Measurements from ENCODE around the gene ZNF263.

Gene ZNF263

GRCh38 chr16:3282730-3283542, at the start of gene ZNF263:
TSS of gene ZNF263 (plus strand) at chr16:3283491. CDS start at chr16:3283819, 328 bp downstream.
- DNase-seq = peak; percentile 97 to 98

DNA sequence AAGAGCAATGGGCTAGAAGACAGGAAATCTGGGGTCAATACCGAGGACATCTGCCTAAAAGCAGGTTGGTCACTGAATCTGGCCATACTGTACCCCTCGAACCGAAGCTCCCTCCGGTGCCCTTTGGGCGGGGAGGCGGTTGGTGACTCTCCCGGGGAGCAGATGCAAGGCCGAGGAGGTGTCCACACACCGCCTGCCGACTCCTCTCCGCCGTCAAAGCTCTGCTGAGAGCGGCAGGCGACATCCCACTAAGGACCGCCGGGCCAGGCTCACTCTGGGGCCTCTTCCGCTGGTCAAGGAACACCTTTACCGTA, 48.8 kb upstream of the ZNF263 start:
- DNase-seq = no peak

DNA sequence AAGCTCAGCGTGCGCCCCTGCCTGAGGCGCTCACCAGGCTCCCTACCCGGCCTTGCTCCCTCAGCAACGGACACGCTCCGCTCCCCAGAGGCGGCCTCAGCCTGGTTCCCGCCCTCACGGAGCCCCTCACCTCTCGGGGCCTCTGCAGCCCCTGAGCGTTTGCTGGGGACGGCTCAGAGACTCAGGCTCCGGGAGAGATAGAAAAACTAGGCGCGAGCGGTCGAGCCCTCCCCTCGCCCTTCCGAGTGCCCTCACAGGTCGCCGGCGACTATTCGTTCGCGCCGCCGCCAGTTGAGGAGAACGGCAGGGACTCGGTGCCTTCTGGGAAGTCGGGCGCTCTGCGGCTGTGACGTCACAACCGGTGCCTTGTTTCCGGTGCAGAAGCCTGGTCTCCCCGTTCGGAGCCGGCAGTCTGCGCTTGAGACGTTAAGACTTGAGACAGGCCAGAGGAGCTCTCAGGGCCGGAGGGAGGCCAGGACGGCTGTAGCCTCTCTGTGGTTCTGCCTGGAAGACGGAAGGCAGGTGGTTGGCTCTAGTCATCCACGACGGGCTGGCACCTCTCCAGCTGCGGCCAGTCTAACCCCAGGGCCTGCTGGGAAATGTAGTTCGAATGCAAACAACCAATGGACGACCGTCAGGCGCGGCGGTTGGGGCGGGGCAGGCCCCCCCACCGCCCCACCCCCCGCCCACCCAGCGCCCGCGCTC, 48.3 kb upstream of the ZNF263 start, which contains the start of gene ZNF200:
TSS of gene ZNF200 (minus strand) at position 302 of the 705 bp plus-strand sequence. CDS start 1,403 bp downstream, outside the sequence.
- peak; percentile 95 to 97 for DNase-seq

- no peak for DNase-seq
Observed at GRCh38 chr16:3235856-3236669, 47.2 kb upstream of the ZNF263 start.

GRCh38 chr16:3241761-3242160, 41.5 kb upstream of the ZNF263 start:
- no peak for DNase-seq

DNA sequence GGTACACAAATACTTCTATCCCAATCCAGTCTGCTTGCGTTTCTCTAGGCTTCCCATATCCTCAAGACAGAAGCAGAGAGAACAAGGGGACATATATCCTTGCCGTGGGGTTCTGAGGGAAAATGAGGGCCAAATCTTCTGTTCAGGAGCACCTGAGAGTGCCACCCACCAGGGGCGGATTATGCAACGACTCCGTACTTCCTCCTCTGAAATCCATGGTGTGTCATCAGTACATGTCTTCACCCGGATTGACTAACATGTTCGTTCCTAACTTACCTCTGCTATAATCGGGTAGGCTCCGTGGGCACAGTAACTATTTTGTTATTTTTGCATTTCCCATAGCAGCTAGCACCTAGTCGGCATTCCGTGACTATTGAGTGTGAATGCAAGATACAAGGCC, 40.6 kb upstream of the ZNF263 start:
- DNase-seq = no peak

DNA sequence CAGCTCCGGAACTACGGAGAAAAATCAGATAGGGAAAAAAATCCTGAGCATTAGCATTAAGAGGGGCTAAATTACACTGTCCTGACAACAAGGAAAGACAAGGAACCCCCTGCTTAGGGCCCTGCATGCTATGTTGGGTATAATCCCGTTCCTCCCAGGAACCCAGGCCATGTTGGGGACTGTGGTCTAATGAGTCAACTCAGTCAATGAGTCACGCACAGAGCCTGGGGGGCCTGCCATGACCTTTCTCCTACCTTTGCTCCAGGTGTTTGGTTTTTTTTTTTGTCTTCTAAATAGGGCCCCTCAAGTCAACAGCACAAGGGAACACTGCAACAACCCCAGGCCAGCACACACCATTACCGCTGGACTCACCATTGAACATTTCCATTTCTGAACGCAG, 39.4 kb upstream of the ZNF263 start:
- no peak for DNase-seq

GRCh38 chr16:3246002-3246401, 37.3 kb upstream of the ZNF263 start:
- no peak for DNase-seq

- no peak for DNase-seq
Observed at GRCh38 chr16:3246876-3247275, 36.4 kb upstream of the ZNF263 start.

DNA sequence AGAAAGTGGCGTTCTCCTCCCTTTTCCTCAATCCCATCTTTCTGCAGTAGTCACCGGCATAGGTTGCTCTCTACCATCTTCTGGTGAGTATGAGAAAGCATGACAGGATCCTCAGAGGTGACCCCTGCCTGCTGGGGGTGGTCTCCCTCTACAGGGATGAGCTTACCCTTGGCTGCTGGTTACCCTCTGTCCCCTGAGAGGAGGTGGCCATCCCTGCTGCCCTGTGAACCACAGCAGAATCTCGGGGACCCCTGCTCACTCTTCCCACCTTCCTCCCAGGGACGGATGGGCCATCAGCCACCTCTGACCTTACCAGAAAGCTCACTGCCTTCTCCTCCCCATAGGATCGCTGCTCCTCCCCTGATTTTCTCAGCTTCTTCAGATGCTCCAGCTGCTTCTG, 34.7 kb upstream of the ZNF263 start:
- DNase-seq = no peak

- no peak for DNase-seq
Observed at GRCh38 chr16:3249020-3249419, 34.3 kb upstream of the ZNF263 start.

GRCh38 chr16:3249451-3249850, 33.8 kb upstream of the ZNF263 start:
- no peak for DNase-seq

DNA sequence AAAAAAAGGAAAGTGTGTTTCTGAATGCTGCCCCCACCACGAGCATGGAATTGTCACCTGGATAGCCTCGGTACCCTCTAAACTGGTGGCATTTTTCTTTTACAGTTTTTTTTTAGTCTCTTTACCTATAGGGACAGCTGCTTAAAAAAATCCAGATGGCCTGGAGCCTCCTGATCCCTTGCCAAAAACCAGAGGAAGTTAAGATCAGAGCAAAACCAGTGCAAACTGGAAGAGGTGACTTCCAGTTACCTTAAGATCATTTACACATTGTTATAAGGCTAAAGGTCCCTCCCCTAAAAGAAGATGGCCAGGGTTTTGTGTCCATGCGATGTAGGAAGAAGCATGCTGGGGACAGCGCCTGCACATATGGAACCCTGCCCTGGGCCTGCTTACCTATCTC, 30.3 kb upstream of the ZNF263 start:
- no peak for DNase-seq

GRCh38 chr16:3254309-3254708, 29.0 kb upstream of the ZNF263 start:
- DNase-seq = no peak

DNA sequence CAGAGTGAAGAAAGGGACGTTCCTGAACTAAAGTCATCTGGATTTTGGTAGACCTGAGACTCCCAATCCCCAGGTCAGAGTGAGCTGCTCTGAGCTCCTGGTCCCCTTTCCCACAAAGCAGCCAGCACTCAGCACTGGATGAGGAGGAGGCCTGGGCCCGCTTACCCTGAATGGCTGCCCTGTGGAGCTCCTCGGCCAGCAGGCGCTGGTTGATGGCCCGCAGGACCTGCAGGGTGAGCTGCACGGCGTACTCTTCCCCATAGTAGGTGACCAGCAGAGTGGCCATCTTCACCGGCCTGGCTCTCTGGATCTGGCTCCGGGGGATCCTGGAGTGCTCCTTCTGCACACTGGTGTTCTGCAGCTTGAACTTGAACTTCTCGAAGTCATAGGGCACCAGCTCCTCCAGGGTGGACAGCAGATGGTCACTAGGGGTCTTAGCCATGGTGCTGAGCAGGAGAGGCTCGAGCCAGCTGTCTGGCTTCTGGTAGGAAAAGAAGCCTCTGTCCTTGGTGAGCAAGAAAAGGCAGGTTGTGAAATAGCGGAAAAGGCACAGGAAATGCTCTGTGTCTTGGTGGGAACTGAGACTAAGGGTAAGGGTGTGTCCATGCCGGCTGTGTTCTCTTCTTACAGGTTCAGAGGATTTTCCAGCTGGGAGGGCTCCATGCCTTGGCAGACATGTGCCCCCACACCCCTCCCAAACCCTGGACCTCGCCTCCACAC, 27.0 kb upstream of the ZNF263 start, which contains the start of gene MEFV:
TSS of gene MEFV (minus strand) at position 488 of the 720 bp plus-strand sequence. CDS start at position 442, 46 bp downstream.
- DNase-seq = no peak

DNA sequence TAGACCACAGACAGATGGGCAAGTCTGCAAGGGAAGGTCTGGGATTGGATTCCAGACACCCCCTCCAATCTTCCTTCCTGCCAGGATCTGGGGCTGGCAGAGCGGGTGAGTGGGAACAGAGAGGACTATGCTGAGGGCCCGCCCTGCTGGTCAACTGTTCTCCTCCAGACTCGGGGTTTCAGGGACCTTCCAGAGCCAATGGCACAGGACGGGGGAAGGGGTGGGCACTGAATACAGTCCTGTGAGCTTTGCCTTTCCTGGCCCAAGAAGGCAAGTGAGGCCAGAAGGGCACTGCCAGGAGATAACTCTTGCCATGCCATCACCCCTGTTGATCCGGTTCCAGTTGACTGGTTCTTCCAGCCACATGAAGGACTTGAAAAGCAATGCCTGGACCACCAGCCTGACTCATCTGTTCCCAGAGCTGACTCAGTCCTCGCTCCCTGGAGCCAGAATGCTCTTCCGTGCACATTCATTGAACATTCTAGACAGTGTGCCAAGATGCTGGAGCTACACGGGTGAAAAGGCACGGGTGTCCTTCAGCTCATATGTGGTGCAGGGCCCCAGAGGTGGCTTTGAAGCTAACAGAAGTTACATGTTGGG, 26.3 kb upstream of the ZNF263 start:
- no peak for DNase-seq

- DNase-seq = no peak
Observed at GRCh38 chr16:3259836-3260235, 23.5 kb upstream of the ZNF263 start.

- no peak for DNase-seq
Observed at GRCh38 chr16:3262517-3262916, 20.8 kb upstream of the ZNF263 start.

- DNase-seq = peak; percentile 93 to 98
Observed at GRCh38 chr16:3264137-3265036, 18.9 kb upstream of the ZNF263 start.

GRCh38 chr16:3266873-3267537, 16.3 kb upstream of the ZNF263 start:
- DNase-seq = peak; percentile 16 to 19

DNA sequence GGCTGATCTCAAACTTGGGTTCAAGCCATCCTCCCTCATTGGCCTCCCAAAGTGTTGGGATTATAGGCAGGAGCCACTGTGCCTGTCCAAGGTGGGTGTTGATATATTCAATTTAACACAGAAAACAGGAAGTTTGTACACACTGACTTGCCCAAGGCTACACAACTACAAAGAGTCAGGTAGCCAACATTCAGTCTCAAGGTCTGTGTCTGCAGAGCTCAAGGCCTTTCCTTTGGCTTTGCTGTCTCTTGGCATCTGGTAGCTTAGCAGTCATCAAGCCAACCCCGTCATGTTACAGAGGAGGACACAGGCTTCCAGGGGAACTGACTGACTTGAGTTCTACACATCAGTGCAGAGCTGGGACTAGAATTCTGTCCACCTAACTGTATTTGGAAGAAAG, 15.0 kb upstream of the ZNF263 start:
- DNase-seq = no peak

Measured in NCI-H187 (cell line).